OCI-LY1 (cell line): ENCODE measurements around the gene ASPDH.

Experiments used
- H2AFZ ChIP-seq: fragments of 200-600 bp; sonication (generic), shearing (Covaris generic); 2 replicates; pipeline ENCODE4 v1.6.0; 2014; ENCODE audit warnings: antibody characterized with exemption, mild to moderate bottlenecking, low read length
- H3F3A ChIP-seq: fragments of 200-600 bp; sonication (generic), shearing (Covaris generic); 2 replicates; pipeline ENCODE4 v1.6.0; 2014; ENCODE audit warnings: mild to moderate bottlenecking, antibody characterized with exemption, low read length, moderate library complexity; ENCODE audit not compliant: insufficient read depth
- H3K27ac ChIP-seq: fragments of 200-600 bp; sonication (generic); 2 replicates; pipeline ENCODE4 v1.5.1; 2014; ENCODE audit warnings: low read length, mixed run types, mild to moderate bottlenecking, low read depth; ENCODE audit not compliant: poor library complexity, severe bottlenecking
- H3K27me3 ChIP-seq: fragments of 200-600 bp; sonication (generic); 2 replicates; pipeline ENCODE4 v1.6.0; 2014; ENCODE audit warnings: antibody characterized with exemption, mild to moderate bottlenecking, low read length, moderate library complexity; ENCODE audit not compliant: insufficient read depth
- H3K36me3 ChIP-seq: fragments of 200-600 bp; sonication (generic); 2 replicates; pipeline ENCODE4 v1.6.1; 2014; ENCODE audit warnings: mild to moderate bottlenecking, antibody characterized with exemption, low read length, moderate library complexity, mixed read lengths; ENCODE audit not compliant: insufficient read depth
- H3K4me1 ChIP-seq: fragments of 200-600 bp; sonication (generic); 2 replicates; pipeline ENCODE4 v1.5.1; 2014; ENCODE audit warnings: mild to moderate bottlenecking, low read length, moderate library complexity; ENCODE audit not compliant: insufficient read depth, severe bottlenecking
- H3K4me2 ChIP-seq: fragments of 200-600 bp; sonication (generic), shearing (Covaris generic); 2 replicates; pipeline ENCODE4 v1.6.1; 2014; ENCODE audit warnings: low read length
- H3K4me3 ChIP-seq: fragments of 200-600 bp; sonication (generic); 2 replicates; pipeline ENCODE4 v1.5.1; 2014; ENCODE audit warnings: low read length, low read depth, mild to moderate bottlenecking, mixed read lengths; ENCODE audit not compliant: poor library complexity, severe bottlenecking
- H3K79me2 ChIP-seq: fragments of 200-600 bp; shearing (Covaris generic); 2 replicates; pipeline ENCODE4 v1.6.1; 2016; ENCODE audit warnings: mixed run types, low read length, mixed read lengths; ENCODE audit not compliant: insufficient read depth
- H3K9ac ChIP-seq: fragments of 200-600 bp; sonication (generic), shearing (Covaris generic); 2 replicates; pipeline ENCODE4 v1.6.1; 2014; ENCODE audit warnings: mild to moderate bottlenecking, low read length, mixed read lengths
- H3K9me2 ChIP-seq: fragments of 200-600 bp; sonication (generic), shearing (Covaris generic); 2 replicates; pipeline ENCODE4 v1.6.1; 2014; ENCODE audit warnings: low read depth, mild to moderate bottlenecking, low read length, mixed read lengths
- H3K9me3 ChIP-seq: fragments of 200-600 bp; shearing (Covaris generic); 2 replicates; pipeline ENCODE4 v1.6.1; 2014; ENCODE audit warnings: low read length, mixed read lengths
- H4K20me1 ChIP-seq: fragments of 200-600 bp; sonication (generic), shearing (Covaris generic); 2 replicates; pipeline ENCODE4 v1.6.0; 2016; ENCODE audit warnings: mild to moderate bottlenecking, low read length; ENCODE audit not compliant: insufficient read depth
- CTCF ChIP-seq: fragments of 200-600 bp; sonication (generic), shearing (Covaris generic); IDR thresholded peaks from 2 replicates; pipeline ENCODE4 v1.5.1; 2017; ENCODE audit warnings: mild to moderate bottlenecking, antibody characterized with exemption, low read length, moderate library complexity, mixed read lengths
- EZH2 ChIP-seq: fragments of 200-600 bp; sonication (generic), shearing (Covaris generic); IDR thresholded peaks from 2 replicates; pipeline ENCODE4 v1.8.0; 2017; ENCODE audit warnings: borderline replicate concordance, mixed run types, mild to moderate bottlenecking, antibody characterized with exemption, low read length, moderate library complexity, mixed read lengths

ASPDH gene

GRCh38 chr19:50552540-50552939, 38.8 kb upstream of the ASPDH start:
- H3K9me3 ChIP-seq, result no peaks in the 10 kb centered on the region
- H3K27ac ChIP-seq, result no peak overlapping the region
- TF ChIP-seq CTCF, result no peak
- H3K4me1 ChIP-seq, result no peaks in the 10 kb centered on the region
- H3K27me3 ChIP-seq, result peaks cover 4% of the 10 kb centered on the region; the same call in 1 of the 2 replicates
- no peaks in the 10 kb centered on the region for H4K20me1 ChIP-seq
- no peaks in the 10 kb centered on the region for H3K79me2 ChIP-seq
- no peak overlapping the region for H3K9ac ChIP-seq
- H3K9me2 ChIP-seq, result no peaks in the 10 kb centered on the region
- H3K36me3 ChIP-seq, result no peaks in the 10 kb centered on the region
- no peaks in the 10 kb centered on the region for H3F3A ChIP-seq
- no peak overlapping the region for H2AFZ ChIP-seq
- H3K4me2 ChIP-seq, result no peak overlapping the region
- no peak overlapping the region for H3K4me3 ChIP-seq

GRCh38 chr19:50551715-50552187, 38.0 kb upstream of the ASPDH start:
- no peak overlapping the region for H3K9ac ChIP-seq
- no peaks in the 10 kb centered on the region for H3F3A ChIP-seq
- H3K4me1 ChIP-seq, result no peaks in the 10 kb centered on the region
- H3K79me2 ChIP-seq, result no peaks in the 10 kb centered on the region
- H3K9me2 ChIP-seq, result no peaks in the 10 kb centered on the region
- H3K4me2 ChIP-seq, result no peak overlapping the region
- H2AFZ ChIP-seq, result no peak overlapping the region
- TF ChIP-seq EZH2 (no peak), CTCF (no peak)
- peaks cover 4% of the 10 kb centered on the region; the same call in 1 of the 2 replicates for H3K27me3 ChIP-seq
- H3K27ac ChIP-seq, result no peak overlapping the region
- H3K4me3 ChIP-seq, result no peak overlapping the region
- no peaks in the 10 kb centered on the region for H4K20me1 ChIP-seq
- H3K9me3 ChIP-seq, result no peaks in the 10 kb centered on the region
- no peaks in the 10 kb centered on the region for H3K36me3 ChIP-seq

GRCh38 chr19:50551034-50551714, 37.5 kb upstream of the ASPDH start:
- peaks cover 4% of the 10 kb centered on the region; the same call in 1 of the 2 replicates for H3K27me3 ChIP-seq
- no peak overlapping the region for H2AFZ ChIP-seq
- no peak overlapping the region for H3K4me2 ChIP-seq
- TF ChIP-seq CTCF, result no peak
- no peak for TF ChIP-seq EZH2
- H3K36me3 ChIP-seq, result no peaks in the 10 kb centered on the region
- no peaks in the 10 kb centered on the region for H3K4me1 ChIP-seq
- H3K27ac ChIP-seq, result no peak overlapping the region
- H4K20me1 ChIP-seq, result no peaks in the 10 kb centered on the region
- H3K9ac ChIP-seq, result no peak overlapping the region
- H3K9me2 ChIP-seq, result no peaks in the 10 kb centered on the region
- no peaks in the 10 kb centered on the region for H3F3A ChIP-seq
- no peaks in the 10 kb centered on the region for H3K79me2 ChIP-seq
- H3K4me3 ChIP-seq, result no peak overlapping the region
- H3K9me3 ChIP-seq, result no peaks in the 10 kb centered on the region
